HCT116 (cell line): ENCODE results near the gene DNLZ.

Experiments
- TF ChIP-seq, protein P1 (sequence below), 3 experiments: fragments of 200-600 bp in 1 of 3; sonication (generic) in 1 of 3; IDR thresholded peaks in 2 of 3; conservative IDR thresholded peaks in 1 of 3; 2 replicates each; pipeline ENCODE4 v1.5.1; 2012 to 2017; ENCODE audit warnings: low read depth in 2 of 3, low read length in 2 of 3, antibody characterized with exemption in 1 of 3, borderline replicate concordance in 1 of 3, control low read depth in 1 of 3, mild to moderate bottlenecking in 1 of 3, mixed read lengths in 1 of 3, mixed run types in 1 of 3, moderate library complexity in 1 of 3; ENCODE audit not compliant: insufficient read depth in 1 of 3
- TF ChIP-seq, protein P2 (sequence below): IDR thresholded peaks from 2 replicates; pipeline ENCODE4 v1.6.1; 2012; ENCODE audit warnings: low read depth

DNA sequence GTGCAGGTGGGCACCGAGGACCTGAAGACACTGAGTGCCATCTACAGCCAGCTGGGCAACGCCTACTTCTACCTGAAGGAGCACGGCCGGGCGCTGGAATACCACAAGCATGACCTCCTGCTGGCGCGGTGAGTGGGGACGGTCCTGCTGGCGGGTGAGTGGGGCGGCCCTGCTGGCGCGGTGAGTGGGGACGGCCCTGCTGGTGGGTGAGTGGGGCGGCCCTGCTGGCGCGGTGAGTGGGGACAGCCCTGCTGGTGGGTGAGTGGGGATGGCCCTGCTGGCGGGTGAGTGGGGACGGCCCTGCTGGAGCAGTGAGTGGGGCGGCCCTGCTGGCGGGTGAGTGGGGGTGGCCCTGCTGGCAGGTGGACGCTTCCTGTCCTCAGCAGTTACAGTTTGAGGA is 29.0 kb downstream of the DNLZ start:
- TF ChIP-seq, protein P1, sequence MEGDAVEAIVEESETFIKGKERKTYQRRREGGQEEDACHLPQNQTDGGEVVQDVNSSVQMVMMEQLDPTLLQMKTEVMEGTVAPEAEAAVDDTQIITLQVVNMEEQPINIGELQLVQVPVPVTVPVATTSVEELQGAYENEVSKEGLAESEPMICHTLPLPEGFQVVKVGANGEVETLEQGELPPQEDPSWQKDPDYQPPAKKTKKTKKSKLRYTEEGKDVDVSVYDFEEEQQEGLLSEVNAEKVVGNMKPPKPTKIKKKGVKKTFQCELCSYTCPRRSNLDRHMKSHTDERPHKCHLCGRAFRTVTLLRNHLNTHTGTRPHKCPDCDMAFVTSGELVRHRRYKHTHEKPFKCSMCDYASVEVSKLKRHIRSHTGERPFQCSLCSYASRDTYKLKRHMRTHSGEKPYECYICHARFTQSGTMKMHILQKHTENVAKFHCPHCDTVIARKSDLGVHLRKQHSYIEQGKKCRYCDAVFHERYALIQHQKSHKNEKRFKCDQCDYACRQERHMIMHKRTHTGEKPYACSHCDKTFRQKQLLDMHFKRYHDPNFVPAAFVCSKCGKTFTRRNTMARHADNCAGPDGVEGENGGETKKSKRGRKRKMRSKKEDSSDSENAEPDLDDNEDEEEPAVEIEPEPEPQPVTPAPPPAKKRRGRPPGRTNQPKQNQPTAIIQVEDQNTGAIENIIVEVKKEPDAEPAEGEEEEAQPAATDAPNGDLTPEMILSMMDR (IDR thresholded peaks at IDR 0.05 in 2 of 3, conservative IDR thresholded peaks at IDR 0.05 in 1 of 3; ENCODE audit: borderline replicate concordance in 1 of 3, insufficient read depth in 1 of 3, low read depth in 2 of 3, low read length in 2 of 3), result no peak
- TF ChIP-seq, protein P2, sequence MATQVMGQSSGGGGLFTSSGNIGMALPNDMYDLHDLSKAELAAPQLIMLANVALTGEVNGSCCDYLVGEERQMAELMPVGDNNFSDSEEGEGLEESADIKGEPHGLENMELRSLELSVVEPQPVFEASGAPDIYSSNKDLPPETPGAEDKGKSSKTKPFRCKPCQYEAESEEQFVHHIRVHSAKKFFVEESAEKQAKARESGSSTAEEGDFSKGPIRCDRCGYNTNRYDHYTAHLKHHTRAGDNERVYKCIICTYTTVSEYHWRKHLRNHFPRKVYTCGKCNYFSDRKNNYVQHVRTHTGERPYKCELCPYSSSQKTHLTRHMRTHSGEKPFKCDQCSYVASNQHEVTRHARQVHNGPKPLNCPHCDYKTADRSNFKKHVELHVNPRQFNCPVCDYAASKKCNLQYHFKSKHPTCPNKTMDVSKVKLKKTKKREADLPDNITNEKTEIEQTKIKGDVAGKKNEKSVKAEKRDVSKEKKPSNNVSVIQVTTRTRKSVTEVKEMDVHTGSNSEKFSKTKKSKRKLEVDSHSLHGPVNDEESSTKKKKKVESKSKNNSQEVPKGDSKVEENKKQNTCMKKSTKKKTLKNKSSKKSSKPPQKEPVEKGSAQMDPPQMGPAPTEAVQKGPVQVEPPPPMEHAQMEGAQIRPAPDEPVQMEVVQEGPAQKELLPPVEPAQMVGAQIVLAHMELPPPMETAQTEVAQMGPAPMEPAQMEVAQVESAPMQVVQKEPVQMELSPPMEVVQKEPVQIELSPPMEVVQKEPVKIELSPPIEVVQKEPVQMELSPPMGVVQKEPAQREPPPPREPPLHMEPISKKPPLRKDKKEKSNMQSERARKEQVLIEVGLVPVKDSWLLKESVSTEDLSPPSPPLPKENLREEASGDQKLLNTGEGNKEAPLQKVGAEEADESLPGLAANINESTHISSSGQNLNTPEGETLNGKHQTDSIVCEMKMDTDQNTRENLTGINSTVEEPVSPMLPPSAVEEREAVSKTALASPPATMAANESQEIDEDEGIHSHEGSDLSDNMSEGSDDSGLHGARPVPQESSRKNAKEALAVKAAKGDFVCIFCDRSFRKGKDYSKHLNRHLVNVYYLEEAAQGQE, result no peak
